Hypothalamus (tissue), 51 donors: Measurements from ENCODE around the gene CBX2.

Source experiments
- DNase-seq, 51 donors: peaks; one replicate each; lab custom pipeline; 2025; lab: John Stamatoyannopoulos, UW

The CBX2 gene

DNA sequence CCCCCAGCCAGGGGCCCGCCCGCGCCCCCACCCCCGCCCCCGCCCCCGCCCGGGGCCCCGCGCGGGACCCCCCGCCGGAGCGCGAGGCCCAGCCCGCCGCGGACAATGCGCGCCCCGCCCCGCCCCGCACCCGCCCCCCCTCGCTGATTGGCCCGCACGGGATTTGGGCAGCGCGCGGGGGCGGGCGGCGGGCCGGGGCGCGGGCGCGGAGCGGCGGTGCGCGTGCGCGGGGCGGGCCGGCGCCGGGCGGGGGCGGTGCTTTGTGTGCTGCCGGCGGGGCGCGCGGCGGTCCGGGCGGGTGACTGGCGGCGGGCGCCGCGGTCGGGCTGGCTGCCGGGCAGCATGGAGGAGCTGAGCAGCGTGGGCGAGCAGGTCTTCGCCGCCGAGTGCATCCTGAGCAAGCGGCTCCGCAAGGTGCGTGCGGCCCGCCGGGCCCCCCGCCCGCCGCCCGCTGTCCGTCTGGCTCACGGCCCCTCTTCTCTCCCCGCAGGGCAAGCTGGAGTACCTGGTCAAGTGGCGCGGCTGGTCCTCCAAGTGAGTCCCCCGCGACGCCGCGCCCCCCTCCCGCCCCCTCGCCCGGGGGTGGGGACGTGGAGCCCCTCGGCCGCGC is at the start of gene CBX2:
Gene CBX2 (plus strand): TSS at position 255 of the 610 bp plus-strand sequence. CDS start 88 bp downstream, at position 343.
- DNase-seq: peak in 46 of 51 donors; percentile 10 to 84 (median 56)

DNA sequence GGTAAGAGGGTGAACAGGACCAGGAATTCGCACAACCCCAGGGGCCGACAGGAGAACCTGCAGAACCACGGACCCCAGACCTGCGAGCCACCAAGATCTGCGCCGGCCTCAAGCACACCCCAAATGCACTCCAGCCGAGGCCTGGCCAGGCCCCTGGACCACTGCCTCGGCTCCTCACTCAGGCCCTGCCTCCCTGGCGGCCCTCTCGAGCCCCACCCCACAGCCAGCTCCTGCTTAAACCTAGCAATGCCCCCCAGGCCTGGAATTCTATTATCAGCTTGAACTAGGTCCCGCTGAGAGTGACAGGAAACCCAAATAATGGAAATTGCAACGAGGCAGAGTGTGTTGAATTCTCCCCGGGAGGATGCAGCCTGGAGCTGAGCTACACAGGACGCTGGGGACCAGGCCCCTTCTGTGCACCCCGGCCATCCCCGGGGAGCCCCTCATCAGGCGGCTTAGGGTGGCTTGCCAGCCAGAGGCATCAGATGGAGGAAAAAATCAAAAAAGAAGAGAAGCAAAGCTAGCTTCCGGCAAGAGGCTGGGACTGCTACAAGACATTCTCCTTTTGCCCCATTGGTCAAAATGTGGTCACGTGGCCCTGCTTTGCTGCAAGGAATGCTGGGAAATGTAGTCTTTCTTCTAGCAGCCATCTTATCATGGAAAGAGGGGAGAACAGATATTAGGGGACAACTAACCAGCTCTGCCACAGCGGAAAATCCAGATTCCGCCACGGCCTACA is 49.6 kb upstream of the CBX2 start:
- peak; percentile 12 to 93 (median 78) for DNase-seq

- no peak for DNase-seq
Observed at GRCh38 chr17:79728908-79729471, 49.0 kb upstream of the CBX2 start.

DNA sequence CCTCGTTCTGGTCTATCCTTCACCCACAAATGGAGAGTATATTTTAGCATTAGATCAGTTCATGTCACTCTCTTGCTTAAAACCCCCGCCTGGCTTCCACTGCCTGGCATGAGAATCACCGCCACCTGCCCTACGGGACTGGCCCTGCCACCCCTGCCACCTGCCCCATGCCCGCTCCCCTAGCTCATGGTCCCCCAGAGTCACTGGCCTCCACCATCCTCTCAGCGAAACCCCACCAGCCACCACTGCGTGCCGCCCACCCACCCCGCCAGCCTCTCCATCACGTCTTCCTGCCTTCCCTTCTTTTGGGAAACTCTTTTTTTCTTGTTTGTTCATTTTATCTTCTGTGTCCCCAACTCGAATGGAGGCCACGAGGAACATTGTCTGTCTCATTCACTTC is 48.2 kb upstream of the CBX2 start:
- DNase-seq: no peak

DNA sequence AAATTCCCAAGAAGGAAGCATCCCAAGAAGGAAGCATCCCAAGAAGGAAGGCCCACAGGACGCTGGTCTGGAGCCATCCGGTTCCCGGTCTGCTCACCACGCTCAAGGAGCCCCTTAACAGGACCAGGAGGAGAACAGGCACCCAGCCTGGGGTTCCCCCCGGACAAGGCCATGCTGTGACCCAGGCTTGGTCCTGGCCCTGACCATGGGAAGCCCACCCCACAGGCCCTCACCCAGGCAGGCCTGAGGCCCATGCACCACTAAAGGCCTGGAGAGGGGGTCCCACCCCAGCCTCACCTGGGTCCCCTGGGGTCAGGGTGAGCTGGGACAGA is 47.5 kb upstream of the CBX2 start:
- DNase-seq: no peak

DNA sequence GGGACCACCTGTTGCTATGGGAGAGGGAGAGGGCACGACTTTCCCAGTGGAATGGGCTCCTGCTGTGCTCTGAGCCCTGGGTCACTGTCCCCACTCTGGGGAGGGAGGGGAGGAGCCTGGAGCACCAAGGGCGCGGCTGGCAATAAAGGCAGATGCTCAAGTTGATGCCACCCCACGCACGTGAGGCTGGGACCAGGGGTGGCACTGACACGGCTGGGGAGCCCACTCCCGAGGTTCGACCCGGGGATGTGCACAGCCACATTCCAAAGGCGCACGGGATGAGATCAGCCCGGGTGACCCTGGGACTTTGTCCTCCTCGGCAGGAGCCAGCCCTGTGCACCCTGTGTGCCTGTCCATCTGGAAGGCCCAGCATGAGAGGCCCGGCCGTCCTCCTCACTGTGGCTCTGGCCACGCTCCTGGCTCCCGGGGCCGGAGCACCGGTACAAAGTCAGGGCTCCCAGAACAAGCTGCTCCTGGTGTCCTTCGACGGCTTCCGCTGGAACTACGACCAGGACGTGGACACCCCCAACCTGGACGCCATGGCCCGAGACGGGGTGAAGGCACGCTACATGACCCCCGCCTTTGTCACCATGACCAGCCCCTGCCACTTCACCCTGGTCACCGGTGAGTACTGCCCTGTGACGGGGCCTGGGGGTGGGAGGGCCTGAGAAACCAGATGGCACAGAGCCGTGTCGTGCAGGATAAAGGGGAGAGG is 47.0 kb upstream of the CBX2 start, which contains the start of gene ENPP7:
Gene ENPP7 (plus strand): TSS at position 175 of the 715 bp plus-strand sequence. CDS start 197 bp downstream, at position 372.
- DNase-seq: no peak

DNA sequence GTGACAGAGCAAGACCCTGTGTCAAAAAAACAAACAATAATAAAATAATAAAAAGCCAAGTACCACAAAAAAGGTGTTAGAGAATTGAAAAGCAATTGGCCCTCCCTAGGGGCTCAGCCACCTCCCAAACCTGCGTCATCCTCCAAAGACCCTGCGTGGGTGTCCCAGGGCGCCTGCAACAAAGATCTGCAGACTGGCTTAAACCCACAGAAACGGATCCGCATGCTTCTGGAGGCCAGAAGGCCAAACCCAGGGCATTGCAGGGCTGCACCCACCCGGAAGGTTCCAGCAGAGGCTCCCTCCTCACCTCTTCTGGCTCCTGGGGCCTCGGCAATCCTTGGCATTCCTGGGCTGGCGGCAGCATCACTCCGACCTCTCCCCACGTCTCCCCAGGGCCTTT is 45.7 kb upstream of the CBX2 start:
- DNase-seq: no peak

- DNase-seq: peak in 3 of 51 donors; percentile 5 to 16 (median 8)
Observed at GRCh38 chr17:79732804-79733691, 44.9 kb upstream of the CBX2 start.

- no peak for DNase-seq
Observed at GRCh38 chr17:79733692-79734070, 44.3 kb upstream of the CBX2 start.

GRCh38 chr17:79735096-79735495 is 42.9 kb upstream of the CBX2 start:
- no peak for DNase-seq

DNA sequence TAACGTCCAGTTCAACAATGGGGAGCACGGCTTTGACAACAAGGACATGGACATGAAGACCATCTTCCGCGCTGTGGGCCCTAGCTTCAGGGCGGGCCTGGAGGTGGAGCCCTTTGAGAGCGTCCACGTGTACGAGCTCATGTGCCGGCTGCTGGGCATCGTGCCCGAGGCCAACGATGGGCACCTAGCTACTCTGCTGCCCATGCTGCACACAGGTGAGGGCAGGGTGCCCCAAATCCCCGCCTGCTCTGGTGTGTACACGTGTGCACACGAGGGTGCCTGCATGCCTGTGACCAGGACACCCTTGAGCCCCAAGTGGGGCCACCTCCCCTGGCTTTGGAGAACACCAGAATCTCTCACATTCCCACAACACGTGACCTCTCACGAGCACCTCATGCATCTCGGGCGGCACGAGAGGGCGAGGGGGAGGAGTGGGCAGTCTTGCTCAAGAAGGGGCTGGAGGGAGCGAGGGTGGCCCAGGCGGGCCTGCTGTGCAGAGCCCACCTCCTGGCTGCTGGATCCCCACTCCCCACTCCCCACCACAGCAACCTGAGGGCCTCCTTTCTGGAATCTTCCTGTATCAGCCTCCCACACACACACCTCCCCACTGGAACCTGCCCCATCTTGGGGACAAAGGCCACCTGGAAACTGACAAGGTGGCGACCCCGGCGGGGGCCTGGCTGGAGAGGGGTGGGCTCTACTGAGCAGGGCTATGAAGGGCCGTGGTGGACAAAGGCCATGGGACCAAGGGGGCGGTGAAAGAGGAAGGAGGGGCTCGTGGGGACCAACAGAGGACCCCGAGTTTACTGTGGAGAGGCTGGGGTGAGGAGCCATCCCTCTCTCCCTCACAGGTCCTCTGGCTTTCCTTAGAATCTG is 40.7 kb upstream of the CBX2 start:
- DNase-seq: no peak

GRCh38 chr17:79737922-79738578 is 39.9 kb upstream of the CBX2 start:
- DNase-seq: no peak

GRCh38 chr17:79738643-79739042 is 39.3 kb upstream of the CBX2 start:
- no peak for DNase-seq

- DNase-seq: no peak
Observed at GRCh38 chr17:79739148-79740062, 38.5 kb upstream of the CBX2 start.

DNA sequence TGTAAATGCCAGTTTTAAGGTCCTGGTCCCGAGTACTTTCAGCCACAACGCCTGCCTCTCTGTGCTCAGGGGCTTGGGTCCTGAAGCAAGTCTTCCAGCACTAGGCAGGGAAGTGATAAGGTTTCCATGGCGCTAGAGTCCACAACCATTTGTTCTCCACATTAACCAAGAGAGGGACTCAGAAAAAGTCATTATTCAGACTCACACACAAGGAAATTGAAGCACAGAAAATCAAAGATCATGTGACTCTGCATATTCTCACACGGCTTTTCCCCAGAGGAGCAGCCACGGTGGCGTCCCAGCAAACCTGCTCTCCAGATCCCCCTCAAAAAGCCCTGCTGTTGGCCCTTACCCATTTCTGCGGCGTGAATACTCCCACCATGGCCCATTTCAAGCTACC is 37.5 kb upstream of the CBX2 start:
- DNase-seq: no peak

DNA sequence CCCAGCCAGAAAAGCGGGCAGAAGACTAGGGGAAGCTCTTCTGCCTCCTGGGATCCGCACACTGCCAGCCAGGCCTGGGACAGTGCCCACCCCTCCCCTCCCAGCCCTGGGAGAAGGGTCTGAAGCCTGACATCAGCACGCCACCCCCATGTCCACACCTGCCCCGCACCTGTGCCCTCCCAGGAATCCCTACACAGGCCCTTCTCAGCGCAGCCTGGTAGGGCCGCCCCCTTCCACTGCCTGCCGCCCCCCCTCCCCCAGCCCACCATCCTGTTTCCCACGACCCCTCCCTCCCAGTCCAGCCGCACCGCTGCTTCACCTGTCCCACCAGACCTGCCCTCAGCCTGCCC is 36.6 kb upstream of the CBX2 start:
- DNase-seq: no peak

GRCh38 chr17:79741751-79742588 is 36.0 kb upstream of the CBX2 start:
- peak in 47 of 51 donors; percentile 6 to 83 (median 54) for DNase-seq
